Activated effector memory CD4-positive, alpha-beta T cell treated with Interleukin-2 at 50 U/mL for 16 hours (primary cell): ENCODE results near the gene FREY1.

ENCODE experiments used
- DNase-seq: peaks from one replicate; pipeline ENCODE4 v3.0.0-alpha.2; 2020

The FREY1 gene

DNA sequence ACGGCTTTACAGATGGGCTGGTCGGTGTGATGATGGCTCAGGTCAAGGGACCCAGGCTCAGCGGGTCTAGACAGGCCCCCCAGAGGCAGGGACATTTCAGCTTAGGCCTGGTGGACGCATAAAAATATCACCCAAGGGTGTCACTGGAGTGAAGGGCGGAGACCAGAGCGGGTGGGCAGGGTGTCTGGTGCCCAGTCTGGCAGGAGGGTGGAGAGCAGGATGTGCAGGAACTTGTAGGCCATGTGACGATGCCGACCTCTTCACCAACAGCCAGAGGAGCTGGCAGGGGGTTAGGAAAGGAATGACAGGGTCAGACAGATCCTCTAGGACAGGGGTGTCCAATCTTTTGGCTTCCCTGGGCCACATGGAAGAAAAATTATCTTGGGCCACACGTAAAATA is 17.1 kb downstream of the FREY1 start:
- no peak for DNase-seq

DNA sequence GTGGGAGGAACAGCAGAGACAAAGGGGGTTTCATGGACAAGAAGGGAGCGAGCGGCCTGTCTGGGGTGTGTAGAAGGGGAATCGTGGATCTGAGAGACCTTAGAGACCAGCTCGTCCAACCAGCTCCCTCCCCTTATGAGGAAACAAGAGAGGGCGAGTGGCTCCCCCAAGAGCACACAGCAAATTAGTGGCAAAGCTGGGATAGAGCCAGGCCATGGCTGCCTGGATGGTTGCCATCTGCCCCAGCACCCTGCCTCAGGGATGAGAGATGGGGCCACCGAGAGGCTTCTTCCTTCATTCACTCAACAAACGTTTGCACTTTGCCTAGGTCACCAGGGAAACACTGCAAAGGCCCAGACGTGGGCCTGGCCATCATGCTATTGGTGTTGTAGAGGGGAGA is 17.5 kb downstream of the FREY1 start:
- no peak for DNase-seq

GRCh38 chr11:45887587-45887986 is 19.5 kb downstream of the FREY1 start:
- no peak for DNase-seq

GRCh38 chr11:45886816-45887520 is 20.1 kb downstream of the FREY1 start:
- DNase-seq, result no peak

DNA sequence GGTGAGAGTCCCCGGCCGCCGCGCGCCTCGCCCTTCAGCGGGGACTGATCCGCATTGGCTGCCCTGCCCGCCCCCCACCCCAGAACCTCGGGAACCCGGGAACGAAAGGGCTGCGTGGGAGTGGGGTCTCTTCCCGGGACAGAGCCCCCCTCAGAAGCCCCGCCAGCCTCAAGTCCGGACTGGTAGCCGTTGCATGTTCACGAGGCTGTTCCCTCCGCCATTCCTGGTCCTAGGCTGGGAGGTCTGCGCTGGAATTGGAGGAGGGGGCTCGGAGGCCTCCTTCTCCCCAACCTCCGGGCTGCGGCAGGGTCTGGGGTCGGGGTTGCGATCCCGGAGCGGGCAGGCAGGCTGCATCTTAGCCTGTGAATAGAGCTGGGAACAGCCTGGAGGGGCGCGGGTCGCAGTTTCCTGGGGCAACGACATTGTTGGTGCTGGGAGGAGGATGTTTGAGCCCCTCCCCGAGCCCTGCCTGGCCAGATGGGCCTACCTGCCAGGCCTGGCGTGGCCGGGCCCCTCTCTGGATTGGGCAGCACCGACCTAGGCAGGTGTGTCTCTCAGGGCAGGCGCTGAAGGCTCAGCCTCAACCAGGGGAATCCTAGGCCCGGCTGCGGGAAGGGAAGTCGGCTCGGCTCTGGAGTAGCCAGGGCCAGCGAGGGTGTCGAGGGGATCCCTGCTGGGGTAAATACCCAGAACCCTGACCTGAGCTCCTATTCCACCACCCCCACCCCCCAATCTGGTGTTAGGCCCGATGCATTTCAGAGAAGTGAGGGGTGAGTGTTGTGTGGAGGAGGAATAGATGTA is 20.9 kb downstream of the FREY1 start:
- DNase-seq, result no peak

- peak; percentile 48 for DNase-seq
Observed at GRCh38 chr11:45885274-45885920, 21.7 kb downstream of the FREY1 start, which contains the start of gene MAPK8IP1. MAPK8IP1 (plus strand) TSS chr11:45885651; CDS start chr11:45885821, 170 bp downstream.

GRCh38 chr11:45884596-45885185 is 22.4 kb downstream of the FREY1 start:
- DNase-seq, result no peak

GRCh38 chr11:45881708-45882368 is 25.2 kb downstream of the FREY1 start:
- no peak for DNase-seq

GRCh38 chr11:45880772-45881570 is 26.1 kb downstream of the FREY1 start:
- DNase-seq, result no peak

DNA sequence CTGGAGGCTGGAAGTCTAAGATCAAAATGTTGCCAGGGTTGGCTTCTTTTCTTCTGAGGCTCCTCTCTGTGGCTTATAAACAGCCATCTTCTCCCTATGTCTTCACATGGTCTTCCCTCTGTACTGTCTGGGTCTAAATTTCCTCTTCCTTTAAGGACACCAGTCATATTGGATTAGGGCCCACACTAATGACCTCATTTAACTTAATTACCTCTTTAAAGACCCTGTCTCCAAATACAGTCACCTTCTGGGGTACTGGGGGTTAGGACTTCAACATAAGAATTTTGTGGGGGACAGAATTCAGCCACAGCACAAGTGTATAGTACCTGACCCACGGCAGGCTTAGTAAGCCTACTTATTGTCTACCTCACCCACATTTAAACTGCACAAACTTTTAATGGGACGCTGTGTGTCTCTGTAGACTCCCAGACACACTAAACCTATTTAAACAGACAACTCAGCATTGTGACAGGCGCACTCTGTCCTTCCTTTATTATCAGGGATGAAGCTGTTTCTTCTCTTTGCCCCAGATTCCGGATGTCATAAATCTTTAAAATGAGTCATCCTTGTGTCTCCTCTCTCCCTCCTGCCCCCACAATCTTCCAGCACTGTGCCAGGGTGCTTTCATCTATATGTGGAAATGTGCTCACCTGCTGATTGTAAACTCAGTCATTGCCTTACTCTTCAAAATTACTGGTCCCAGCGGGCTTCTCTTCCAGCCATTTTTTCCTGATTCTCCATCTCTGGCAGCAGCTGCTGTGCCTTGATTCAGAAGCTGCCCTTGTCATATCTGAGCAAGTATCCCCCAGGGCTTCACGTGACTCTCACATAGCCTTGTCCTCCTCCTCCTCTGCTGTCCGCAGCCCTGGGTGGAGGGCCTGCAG is 27.0 kb downstream of the FREY1 start:
- DNase-seq, result no peak

DNA sequence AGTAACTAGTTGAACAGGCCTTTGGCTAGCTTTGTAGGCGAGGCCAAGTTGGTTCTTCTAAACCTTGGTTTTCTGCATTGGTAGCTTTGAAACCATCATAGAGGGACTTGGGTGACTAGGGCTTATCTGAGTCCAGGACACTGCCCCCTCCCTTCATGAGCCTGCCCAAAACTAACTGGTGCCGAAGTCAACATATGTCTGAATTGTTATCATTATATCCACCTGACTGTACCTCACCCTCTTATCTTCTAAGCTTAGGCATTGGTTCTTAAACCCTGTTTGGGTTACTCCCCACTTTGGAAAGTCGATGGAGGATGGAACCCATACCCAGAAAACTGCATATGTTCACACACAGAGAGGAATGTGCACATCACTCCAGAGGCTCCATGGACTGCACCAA is 29.2 kb downstream of the FREY1 start:
- DNase-seq, result no peak

DNA sequence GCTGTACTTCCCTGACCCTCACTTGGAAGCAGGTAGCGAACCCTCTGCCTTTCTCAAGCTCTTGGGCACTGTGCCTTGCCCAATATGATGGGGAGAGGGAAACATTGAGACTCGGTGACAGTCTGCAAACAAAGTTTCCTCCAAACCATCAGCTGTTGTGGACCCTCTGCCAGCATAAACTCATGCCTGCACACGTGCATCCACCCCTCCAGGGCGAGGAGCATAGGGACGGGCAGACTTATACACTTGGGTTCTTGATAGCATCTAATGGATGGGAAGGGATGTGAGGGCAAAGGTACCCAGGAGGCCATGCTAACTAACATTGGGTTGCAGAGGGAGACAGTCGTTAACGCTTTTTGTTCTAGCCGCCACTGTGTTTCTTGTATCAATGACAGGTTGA is 29.9 kb downstream of the FREY1 start:
- DNase-seq, result no peak

GRCh38 chr11:45876401-45876800 is 30.7 kb downstream of the FREY1 start:
- DNase-seq, result no peak

DNA sequence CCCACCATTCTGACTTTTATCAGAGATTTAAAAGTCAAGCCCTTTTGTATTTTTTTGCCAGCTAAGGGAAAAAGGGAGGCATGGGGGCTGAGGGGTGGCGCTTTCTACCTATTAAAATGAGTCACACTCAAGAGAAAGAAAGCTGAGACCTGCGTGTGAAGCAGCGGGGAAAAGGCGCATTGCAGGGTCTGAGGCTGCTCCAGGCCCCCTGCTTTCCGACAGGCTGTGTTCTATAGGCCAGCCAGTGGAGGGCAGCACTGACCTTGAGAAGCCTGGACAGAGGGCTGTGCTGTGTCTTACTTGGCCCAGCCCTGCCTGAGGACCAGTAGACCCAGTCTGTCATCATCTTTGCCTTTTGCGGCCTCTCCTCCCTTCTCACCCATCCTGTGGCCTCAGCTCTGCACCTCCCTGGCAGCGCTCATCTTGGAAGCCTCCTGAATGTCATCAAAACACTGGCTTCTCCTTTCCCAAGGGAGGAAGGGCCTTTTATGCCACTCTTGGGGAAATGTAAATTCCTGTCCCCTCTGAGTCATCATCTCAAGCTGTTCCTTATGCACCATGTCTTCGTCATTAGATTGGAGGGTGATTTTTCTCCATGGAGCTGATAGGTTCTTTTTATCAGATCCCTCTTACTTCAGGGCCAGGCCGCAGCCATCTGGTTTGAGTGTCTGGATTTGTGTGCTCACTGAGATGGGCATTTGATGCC is 34.3 kb downstream of the FREY1 start:
- DNase-seq, result no peak

DNA sequence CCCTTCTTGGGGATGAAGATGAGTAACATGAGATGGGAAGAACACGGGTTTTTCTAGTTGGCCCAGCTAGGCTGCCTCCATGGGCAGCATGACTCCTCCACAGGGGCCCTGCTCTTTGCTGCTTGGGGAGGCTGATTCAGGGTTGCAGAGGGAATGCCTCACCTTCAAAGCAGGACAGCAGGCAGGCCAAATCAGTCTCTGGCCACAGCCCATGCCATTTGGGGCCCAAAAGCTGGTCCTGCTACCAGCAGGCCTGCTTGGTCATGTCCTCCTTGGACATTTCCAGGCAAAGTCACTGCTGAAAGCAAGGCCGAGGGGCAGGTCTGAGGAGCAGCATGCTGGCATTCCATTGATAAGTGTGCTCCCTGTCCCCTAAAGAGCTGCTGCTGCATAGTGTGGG is 35.4 kb downstream of the FREY1 start:
- no peak for DNase-seq

DNA sequence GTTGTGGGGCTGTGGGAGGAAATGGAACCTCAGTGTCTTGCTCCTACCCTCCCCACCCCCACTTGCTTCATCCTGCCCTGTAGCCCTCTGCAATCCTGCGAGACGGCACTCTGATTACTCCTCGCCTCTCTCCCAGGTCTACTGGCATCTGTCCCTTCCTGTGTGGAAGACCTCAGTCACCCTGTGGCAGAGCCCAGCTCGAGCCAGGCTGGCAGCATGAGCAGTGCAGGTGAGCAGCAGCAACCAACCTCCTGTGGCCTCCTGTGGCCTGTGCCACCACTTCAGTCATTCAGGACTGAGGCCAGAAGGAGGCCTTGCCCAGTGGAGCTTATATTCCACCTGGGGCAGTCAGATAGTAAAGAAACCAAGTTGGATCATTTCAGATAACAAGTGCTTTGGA is 36.4 kb downstream of the FREY1 start:
- DNase-seq, result no peak

GRCh38 chr11:45869551-45869950 is 37.5 kb downstream of the FREY1 start:
- DNase-seq, result no peak

DNA sequence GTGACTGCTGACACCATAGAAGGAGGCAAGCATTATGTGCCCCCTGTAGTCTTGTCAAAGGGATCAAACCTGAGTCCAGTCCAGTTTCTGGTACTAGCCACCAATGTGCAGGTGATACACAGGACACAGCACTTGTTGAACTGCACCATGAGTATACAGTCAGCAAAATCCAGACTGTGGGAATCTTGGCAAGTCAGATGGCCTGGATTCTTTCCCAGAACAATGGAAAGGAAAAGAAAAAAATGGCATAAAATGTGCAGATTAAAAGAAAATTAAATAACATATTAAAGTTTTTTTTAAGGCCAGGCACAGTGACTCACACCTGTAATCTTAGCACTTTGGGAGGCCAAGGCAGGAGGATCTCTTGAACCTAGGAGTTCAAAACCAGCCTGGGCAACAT is 43.0 kb downstream of the FREY1 start:
- DNase-seq, result no peak

GRCh38 chr11:45860764-45861510 is 46.1 kb downstream of the FREY1 start:
- DNase-seq, result no peak

- no peak for DNase-seq
Observed at GRCh38 chr11:45860348-45860747, 46.7 kb downstream of the FREY1 start.
